Ascending aorta (tissue), 2 donors: ENCODE results near the gene ITM2B. TPM values are rescaled to one million over a fixed set of nuclear protein-coding genes. Genes with fewer than 3 reads are reported as not detected.
"Not testable (repeated sequence)": the region's sequence is repeated elsewhere in the genome, so short reads cannot be mapped to it uniquely, and the experiment has no call there.

ENCODE experiments used
- DNase-seq, 2 donors: peaks; one replicate each; pipeline ENCODE4 v3.0.0-alpha.2; 2019; ENCODE audit warnings: low spot score in 2 of 2
- H3K27ac ChIP-seq, 2 donors: fragments of 200-600 bp; sonication (generic); one replicate each; pipeline ENCODE4 v1.5.1; 2016 to 2017; ENCODE audit warnings: mild to moderate bottlenecking in 1 of 2
- H3K27me3 ChIP-seq: fragments of 200-600 bp; sonication (generic); one replicate; pipeline ENCODE4 v1.5.1; 2017
- H3K36me3 ChIP-seq, 2 donors: fragments of 200-600 bp; sonication (generic); one replicate each; pipeline ENCODE4 v1.5.1; 2016
- H3K4me1 ChIP-seq, 2 donors: fragments of 200-600 bp; sonication (generic); one replicate each; pipeline ENCODE4 v1.5.1; 2016 to 2017; ENCODE audit warnings: mild to moderate bottlenecking in 1 of 2
- H3K4me3 ChIP-seq, 2 donors: fragments of 200-600 bp; sonication (generic); one replicate each; pipeline ENCODE4 v1.5.1; 2016 to 2017; ENCODE audit warnings: mild to moderate bottlenecking in 1 of 2
- H3K9me3 ChIP-seq, 2 donors: fragments of 200-600 bp; sonication (generic); one replicate each; pipeline ENCODE4 v1.5.1; 2016
- CTCF ChIP-seq, 3 experiments: fragments of 200-600 bp in 2 of 3; fragments of 450-650 bp in 1 of 3; sonication (generic) in 2 of 3; IDR thresholded peaks; one replicate each; pipeline ENCODE4 v1.5.1; 2016 to 2019; ENCODE audit warnings: antibody characterized with exemption in 3 of 3, mild to moderate bottlenecking in 1 of 3, moderate library complexity in 1 of 3
- intact Hi-C: fragments of 100-400 bp; cut with DNase I; formaldehyde crosslinking; loops from one replicate; pipeline ENCODE4 v1.15.1; 2023
- total RNA-seq: library from RNA; depleted of rRNA; stranded (reverse); fragments of >200 nt; gene quantifications from one replicate; pipeline ENCODE4 v1.1.0, GENCODE V29; 2016

Gene ITM2B
- total RNA-seq, 1 donor from 2014 or later, result 345 TPM

- DNase-seq, result no peak
- no peak for TF ChIP-seq CTCF (IDR thresholded peaks at IDR 0.05)
- intact Hi-C loops, result no loop called here
Measured at GRCh38 chr13:48188601-48189000, 44.4 kb upstream of the ITM2B start.

GRCh38 chr13:48189171-48189570 lies 43.8 kb upstream of the ITM2B start:
- H3K4me3 ChIP-seq, result no peak overlapping the region
- H3K4me1 ChIP-seq, result no peaks in the 10 kb centered on the region
- intact Hi-C loops, result no loop called here
- H3K27me3 ChIP-seq, result no peaks in the 10 kb centered on the region
- H3K27ac ChIP-seq, result no peak overlapping the region
- no peak for DNase-seq
- no peak for TF ChIP-seq CTCF (IDR thresholded peaks at IDR 0.05)
- no peaks in the 10 kb centered on the region for H3K36me3 ChIP-seq
- H3K9me3 ChIP-seq, result no peaks in the 10 kb centered on the region

More at GRCh38 chr13:48188601-48189000, 44.4 kb upstream of the ITM2B start:
- no peaks in the 10 kb centered on the region for H3K9me3 ChIP-seq
- H3K4me1 ChIP-seq, result no peaks in the 10 kb centered on the region
- no peaks in the 10 kb centered on the region for H3K27me3 ChIP-seq
- H3K36me3 ChIP-seq, result no peaks in the 10 kb centered on the region
- no peak overlapping the region for H3K27ac ChIP-seq
- H3K4me3 ChIP-seq, result no peak overlapping the region

GRCh38 chr13:48192411-48192935 lies 40.5 kb upstream of the ITM2B start:
- Histone ChIP-seq H3K4me1 (no peaks in the 10 kb centered on the region), H3K27me3 (no peaks in the 10 kb centered on the region), H3K36me3 (no peaks in the 10 kb centered on the region), H3K4me3 (no peak overlapping the region), H3K9me3 (no peaks in the 10 kb centered on the region), H3K27ac (no peak overlapping the region)
- TF ChIP-seq CTCF (IDR thresholded peaks at IDR 0.05), result no peak
- no peak for DNase-seq
- intact Hi-C loops, result no loop called here

DNA sequence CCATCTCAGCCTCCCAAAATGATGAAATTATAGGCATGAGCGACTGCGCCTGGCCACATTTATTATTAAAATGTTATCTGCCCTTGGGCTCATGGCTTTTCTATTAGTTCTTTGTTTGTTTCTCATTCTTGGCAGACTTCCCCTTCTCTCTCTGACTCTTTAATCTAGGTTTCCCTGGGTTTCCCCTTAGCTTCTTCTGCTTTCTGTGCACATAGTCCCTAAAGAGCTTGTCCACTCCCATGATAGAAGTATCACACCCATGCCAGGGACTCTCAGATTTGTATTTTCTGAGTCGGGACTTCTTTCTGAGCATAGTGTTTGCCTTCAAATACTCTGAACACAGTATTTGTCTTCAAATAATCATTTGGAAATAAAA lies 38.6 kb upstream of the ITM2B start:
- no peak for DNase-seq
- no peaks in the 10 kb centered on the region for H3K9me3 ChIP-seq
- no peaks in the 10 kb centered on the region for H3K36me3 ChIP-seq
- TF ChIP-seq CTCF (IDR thresholded peaks at IDR 0.05), result no peak
- intact Hi-C loops, result no loop called here
- H3K4me3 ChIP-seq, result no peak overlapping the region
- H3K27me3 ChIP-seq, result no peaks in the 10 kb centered on the region
- H3K27ac ChIP-seq, result no peak overlapping the region
- no peaks in the 10 kb centered on the region for H3K4me1 ChIP-seq

DNA sequence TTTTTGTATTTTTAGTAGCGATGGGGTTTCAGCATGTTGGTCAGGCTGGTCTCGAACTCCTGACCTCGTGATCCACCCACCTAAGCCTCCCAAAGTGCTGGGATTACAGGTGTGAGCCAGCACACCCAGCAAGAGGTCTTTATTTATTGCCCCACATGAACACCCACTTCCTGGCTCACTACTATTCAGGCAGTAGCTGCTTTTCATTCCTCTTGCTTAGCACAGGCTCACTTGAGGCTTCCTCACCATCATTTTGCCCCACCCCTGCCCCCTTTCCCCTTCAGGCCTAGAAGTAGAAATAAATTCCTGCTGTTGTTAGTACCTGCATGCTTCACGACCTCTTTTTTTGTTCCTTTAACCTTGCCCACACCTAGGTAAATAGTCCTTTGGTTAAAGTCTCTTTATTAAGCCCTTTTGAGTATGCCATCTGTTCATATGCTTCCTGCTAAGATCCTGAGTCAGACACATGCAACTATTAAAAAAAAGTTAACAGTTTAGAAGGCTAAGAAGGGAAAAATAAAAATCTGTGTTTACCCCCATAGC lies 33.5 kb upstream of the ITM2B start:
- no peak for TF ChIP-seq CTCF (IDR thresholded peaks at IDR 0.05)
- H3K9me3 ChIP-seq, result no peaks in the 10 kb centered on the region
- DNase-seq, result no peak
- no peaks in the 10 kb centered on the region for H3K27me3 ChIP-seq
- intact Hi-C loops, result no loop called here
- no peaks in the 10 kb centered on the region for H3K36me3 ChIP-seq
- no peaks in the 10 kb centered on the region for H3K4me1 ChIP-seq
- no peak overlapping the region for H3K4me3 ChIP-seq
- no peak overlapping the region for H3K27ac ChIP-seq

- H3K36me3 ChIP-seq, result no peaks in the 10 kb centered on the region
- H3K4me1 ChIP-seq, result no peaks in the 10 kb centered on the region
- H3K27me3 ChIP-seq, result no peaks in the 10 kb centered on the region
- no peak for DNase-seq
- H3K27ac ChIP-seq, result no peak overlapping the region
- TF ChIP-seq CTCF (IDR thresholded peaks at IDR 0.05), result no peak
- intact Hi-C loops, result no loop called here
- H3K9me3 ChIP-seq, result peaks cover 0 to 3% of the 10 kb centered on the region in 2 donors
- no peak overlapping the region for H3K4me3 ChIP-seq
Measured at GRCh38 chr13:48201044-48201443, 32.0 kb upstream of the ITM2B start.

GRCh38 chr13:48207207-48207606 lies 25.8 kb upstream of the ITM2B start:
- H3K27me3 ChIP-seq, H3K36me3 ChIP-seq, H3K4me1 ChIP-seq, H3K27ac ChIP-seq, H3K9me3 ChIP-seq, DNase-seq, intact Hi-C loops, H3K4me3 ChIP-seq: not testable (repeated sequence)
